Small intestine (tissue), 4 donors: ENCODE results near the gene HIRIP3. TPM values are rescaled to one million over a fixed set of nuclear protein-coding genes. Genes with fewer than 3 reads are reported as not detected.

ENCODE experiments used
- polyA plus RNA-seq, 4 donors: library from polyadenylated mRNA; stranded (reverse) in 3 of 4; unstranded in 1 of 4; fragments of 200-250 nt in 3 of 4; fragments of 120-200 nt in 1 of 4; gene quantifications; one replicate each; pipeline versions ENCODE4 v1.2.1 to v1.2.3, GENCODE V29; 2013
- donor health status: healthy with polysubstance abuse.
- donor health status: Bipolar disorder and iron deficiency.
- donor health status: healthy.

HIRIP3 gene
- polyA plus RNA-seq, 4 donors: 10.1 to 15.2 (median 14.8) TPM

Other genes starting within 250 kb of the HIRIP3 start
- gene C16orf54, start 249.6 kb downstream of the HIRIP3 start, polyA plus RNA-seq: 1 to 10 TPM in 2 of 4 donors, under 1 TPM in 2; 0.22 to 2.2 (median 1.2) TPM
- gene ZG16, start 217.4 kb downstream of the HIRIP3 start, polyA plus RNA-seq: 100 to 1,000 TPM in 1 of 4 donors, 10 to 100 TPM in 2, 1 to 10 TPM in 1; 4.8 to 186 (median 47.4) TPM
- gene KIF22, start 204.9 kb downstream of the HIRIP3 start, polyA plus RNA-seq: 10 to 100 TPM; 17.0 to 61.7 (median 34.5) TPM
- gene MAZ, start 189.1 kb downstream of the HIRIP3 start, polyA plus RNA-seq: 100 to 1,000 TPM in 2 of 4 donors, 10 to 100 TPM in 2; 91.9 to 269 (median 170) TPM
- 1 to 10 TPM in 2 of 4 donors, under 1 TPM in 1, not detected in 1; 0.27 to 6.3 (median 2.7) TPM for gene PRRT2, start 183.4 kb downstream of the HIRIP3 start, polyA plus RNA-seq
- gene PAGR1, start 179.5 kb downstream of the HIRIP3 start, polyA plus RNA-seq: 10 to 100 TPM; 36.9 to 46.0 (median 43.1) TPM
- 100 to 1,000 TPM; 175 to 558 (median 292) TPM for gene MVP, start 175.2 kb downstream of the HIRIP3 start, polyA plus RNA-seq
- gene CDIPT, start 132.4 kb downstream of the HIRIP3 start, polyA plus RNA-seq: 10 to 100 TPM; 51.9 to 76.9 (median 61.2) TPM
- 10 to 100 TPM in 2 of 4 donors, under 1 TPM in 2; 0.67 to 38.9 (median 8.8) TPM for gene SEZ6L2, start 96.1 kb downstream of the HIRIP3 start, polyA plus RNA-seq
- gene ASPHD1, start 95.1 kb downstream of the HIRIP3 start, polyA plus RNA-seq: 10 to 100 TPM in 1 of 4 donors, 1 to 10 TPM in 2, under 1 TPM in 1; 0.67 to 11.5 (median 3.0) TPM
- gene KCTD13, start 69.4 kb downstream of the HIRIP3 start, polyA plus RNA-seq: 10 to 100 TPM; 10.8 to 26.6 (median 15.9) TPM
- gene TMEM219, start 33.5 kb downstream of the HIRIP3 start, polyA plus RNA-seq: 100 to 1,000 TPM; 163 to 334 (median 242) TPM
- 10 to 100 TPM; 21.6 to 36.7 (median 29.0) TPM for gene TAOK2, start 21.7 kb downstream of the HIRIP3 start, polyA plus RNA-seq
- 10 to 100 TPM; 49.2 to 80.4 (median 55.9) TPM for gene INO80E, start 624 bp upstream of the HIRIP3 start, polyA plus RNA-seq
- gene DOC2A, start 15.4 kb upstream of the HIRIP3 start, polyA plus RNA-seq: 1 to 10 TPM in 3 of 4 donors, not detected in 1; 1.3 to 4.6 (median 1.6) TPM
- not detected for gene C16orf92, start 27.6 kb upstream of the HIRIP3 start, polyA plus RNA-seq
- gene TLCD3B, start 35.7 kb upstream of the HIRIP3 start, polyA plus RNA-seq: 1 to 10 TPM in 1 of 4 donors, under 1 TPM in 1, not detected in 2; 0.47 to 1.4 TPM
- gene ALDOA, start 70.1 kb upstream of the HIRIP3 start, polyA plus RNA-seq: 1,000 to 10,000 TPM in 2 of 4 donors, 100 to 1,000 TPM in 2; 406 to 1,111 (median 984) TPM
- gene PPP4C, start 80.4 kb upstream of the HIRIP3 start, polyA plus RNA-seq: 100 to 1,000 TPM in 3 of 4 donors, 10 to 100 TPM in 1; 93.0 to 145 (median 122) TPM
- gene TBX6, start 96.3 kb upstream of the HIRIP3 start, polyA plus RNA-seq: 1 to 10 TPM in 2 of 4 donors, under 1 TPM in 2; 0.54 to 1.6 (median 1.2) TPM
- gene YPEL3, start 100.6 kb upstream of the HIRIP3 start, polyA plus RNA-seq: 100 to 1,000 TPM in 2 of 4 donors, 10 to 100 TPM in 2; 39.6 to 154 (median 99.6) TPM
- 10 to 100 TPM; 13.2 to 23.9 (median 19.5) TPM for gene GDPD3, start 117.9 kb upstream of the HIRIP3 start, polyA plus RNA-seq
- gene MAPK3, start 127.6 kb upstream of the HIRIP3 start, polyA plus RNA-seq: 100 to 1,000 TPM; 174 to 241 (median 194) TPM
- 10 to 100 TPM; 27.3 to 65.7 (median 32.7) TPM for gene CORO1A, start 188.0 kb upstream of the HIRIP3 start, polyA plus RNA-seq
- gene BOLA2B, start 198.0 kb upstream of the HIRIP3 start, polyA plus RNA-seq: 100 to 1,000 TPM in 3 of 4 donors, 10 to 100 TPM in 1; 55.8 to 614 (median 378) TPM
- 100 to 1,000 TPM in 2 of 4 donors, 10 to 100 TPM in 2; 77.2 to 318 (median 185) TPM for gene SLX1A, start 198.3 kb upstream of the HIRIP3 start, polyA plus RNA-seq
- gene SULT1A3, start 203.6 kb upstream of the HIRIP3 start, polyA plus RNA-seq: 100 to 1,000 TPM in 2 of 4 donors, 10 to 100 TPM in 2; 34.6 to 376 (median 148) TPM